ENCODE results near the gene IGSF9B.

DNA sequence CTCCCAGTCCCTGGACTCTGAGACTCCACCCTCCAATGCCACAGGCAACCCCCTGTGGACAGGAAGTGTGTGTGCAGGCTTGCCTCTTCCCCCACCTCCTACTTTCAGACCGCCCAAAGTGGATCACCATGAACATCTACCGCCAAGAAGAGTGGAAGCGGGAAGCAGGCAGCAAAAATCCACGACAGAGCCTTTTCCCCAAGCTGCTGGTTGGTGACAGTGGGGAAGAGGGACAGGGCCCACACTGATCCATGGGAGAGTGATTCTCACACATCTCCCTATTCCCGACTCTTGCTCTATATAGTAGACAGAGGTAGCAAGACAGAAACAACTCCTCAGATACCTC lies 58.0 kb downstream of the IGSF9B start:
- TF ChIP-seq CTCF (optimal IDR thresholded peaks at IDR 0.05 in 1 of 3, IDR thresholded peaks at IDR 0.05 in 1 of 3, conservative IDR thresholded peaks at IDR 0.05 in 1 of 3; ENCODE audit: extremely low read depth in 1 of 3, insufficient read depth in 2 of 3, low read length in 3 of 3): no peak
- TF ChIP-seq EZH2 (IDR thresholded peaks at IDR 0.05; ENCODE audit: low read length): no peak

Data from keratinocyte (primary cell).